ENCODE results near the gene CLDN19.

DNA sequence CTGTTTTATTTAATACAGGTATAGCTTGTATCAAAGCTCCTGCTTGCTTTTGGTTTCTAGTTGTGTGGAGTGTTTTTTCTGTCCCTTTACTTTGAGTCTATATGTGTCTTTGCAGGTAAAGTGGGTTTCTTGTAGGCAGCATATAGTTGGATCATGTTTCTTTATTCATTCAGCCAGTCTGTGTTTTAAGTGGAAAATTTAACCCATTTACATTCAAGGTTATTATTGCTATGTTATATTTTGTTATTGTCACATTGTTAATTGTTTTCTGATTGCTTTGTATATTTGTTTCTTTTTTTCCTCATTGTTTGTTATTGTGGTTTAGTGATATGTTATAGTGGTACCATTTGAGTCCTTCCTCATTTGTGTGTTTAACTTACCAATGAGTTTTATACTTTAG, 26.7 kb downstream of the CLDN19 start:
- TF ChIP-seq CTCF (IDR thresholded peaks at IDR 0.05 in 8 of 11, conservative IDR thresholded peaks at IDR 0.05 in 3 of 11) (no peak), POLR2AphosphoS5 (IDR thresholded peaks at IDR 0.05) (no peak)
